22Rv1 (cell line): ENCODE data around the gene CNPY1.

Experiments used
- CTCF ChIP-seq: fragments of 450-650 bp; IDR thresholded peaks from 2 replicates; pipeline ENCODE4 v1.5.1; 2017; ENCODE audit warnings: mild to moderate bottlenecking
- ZFX ChIP-seq: fragments of 450-650 bp; IDR thresholded peaks from 2 replicates; pipeline ENCODE4 v1.6.1; 2017; ENCODE audit warnings: antibody characterized with exemption, borderline replicate concordance

GRCh38 chr7:155558961-155559360 lies 12.6 kb upstream of the CNPY1 start:
- no peak for TF ChIP-seq CTCF
- no peak for TF ChIP-seq ZFX
